HG03354 (cell line): Measurements from ENCODE around the gene CBY1.

Experiments
- ATAC-seq: cut with Tn5 transposase; IDR thresholded peaks from one replicate; pipeline ENCODE4 v1.9.1; 2021; ENCODE audit warnings: mild to moderate bottlenecking; ENCODE audit not compliant: unreplicated experiment, poor library complexity, severe bottlenecking

Gene CBY1

GRCh38 chr22:38699143-38699542 lies 42.7 kb downstream of the CBY1 start:
- no peak for ATAC-seq

- no peak for ATAC-seq
Measured at GRCh38 chr22:38699784-38700183, 43.3 kb downstream of the CBY1 start.

GRCh38 chr22:38700270-38700788 lies 43.9 kb downstream of the CBY1 start:
- peak; percentile 28 for ATAC-seq

GRCh38 chr22:38700789-38701628 lies 44.6 kb downstream of the CBY1 start, which contains the start of gene JOSD1:
JOSD1 (minus strand) TSS chr22:38700943; CDS start chr22:38699987, 956 bp downstream.
- peak; percentile 41 for ATAC-seq

- no peak for ATAC-seq
Measured at GRCh38 chr22:38704654-38705234, 48.3 kb downstream of the CBY1 start.

GRCh38 chr22:38705235-38706100 lies 49.0 kb downstream of the CBY1 start, which contains the start of gene GTPBP1:
GTPBP1 (plus strand) TSS chr22:38705944; CDS start chr22:38705956, 12 bp downstream.
- peak; percentile 76 for ATAC-seq

GRCh38 chr22:38706101-38706900 lies 49.9 kb downstream of the CBY1 start:
- no peak for ATAC-seq

- ATAC-seq, result no peak
Measured at GRCh38 chr22:38706901-38707195, 50.4 kb downstream of the CBY1 start.

- no peak for ATAC-seq
Measured at GRCh38 chr22:38707346-38707745, 50.9 kb downstream of the CBY1 start.

- no peak for ATAC-seq
Measured at GRCh38 chr22:38707984-38708383, 51.5 kb downstream of the CBY1 start.

GRCh38 chr22:38709306-38709705 lies 52.9 kb downstream of the CBY1 start:
- no peak for ATAC-seq

- no peak for ATAC-seq
Measured at GRCh38 chr22:38710351-38710750, 53.9 kb downstream of the CBY1 start.

GRCh38 chr22:38710866-38711265 lies 54.4 kb downstream of the CBY1 start:
- no peak for ATAC-seq

- no peak for ATAC-seq
Measured at GRCh38 chr22:38712486-38713207, 56.2 kb downstream of the CBY1 start.

GRCh38 chr22:38713921-38714320 lies 57.5 kb downstream of the CBY1 start:
- no peak for ATAC-seq

GRCh38 chr22:38715176-38715764 lies 58.8 kb downstream of the CBY1 start:
- no peak for ATAC-seq

GRCh38 chr22:38715852-38716251 lies 59.4 kb downstream of the CBY1 start:
- no peak for ATAC-seq

GRCh38 chr22:38716271-38716670 lies 59.8 kb downstream of the CBY1 start:
- no peak for ATAC-seq
